ENCODE measurements around the gene HTR2A.
"Not testable (repeated sequence)": the region's sequence is repeated elsewhere in the genome, so short reads cannot be mapped to it uniquely, and the experiment has no call there.

The HTR2A gene

DNA sequence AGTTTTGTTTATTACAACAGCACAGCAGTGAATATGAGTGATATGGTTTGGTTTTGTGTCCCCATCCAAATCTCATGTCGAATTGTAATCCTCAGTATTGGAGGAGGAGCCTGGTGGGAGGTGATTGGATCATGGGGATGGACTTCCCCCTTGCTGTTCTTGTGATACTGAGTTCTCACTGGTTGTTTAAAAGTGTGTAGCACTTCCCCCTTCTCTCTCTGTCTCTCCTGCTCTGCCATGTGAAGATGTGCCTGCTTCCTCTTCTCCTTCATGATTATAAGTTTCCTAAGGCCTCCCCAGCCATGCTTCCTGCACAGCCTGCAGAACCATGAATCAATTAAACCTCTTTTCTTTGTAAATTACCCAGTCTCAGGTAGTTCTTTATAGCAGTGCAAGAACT, 91.9 kb downstream of the HTR2A start:
- DNase-seq (ENCODE audit: low spot score): not testable (repeated sequence)

DNA sequence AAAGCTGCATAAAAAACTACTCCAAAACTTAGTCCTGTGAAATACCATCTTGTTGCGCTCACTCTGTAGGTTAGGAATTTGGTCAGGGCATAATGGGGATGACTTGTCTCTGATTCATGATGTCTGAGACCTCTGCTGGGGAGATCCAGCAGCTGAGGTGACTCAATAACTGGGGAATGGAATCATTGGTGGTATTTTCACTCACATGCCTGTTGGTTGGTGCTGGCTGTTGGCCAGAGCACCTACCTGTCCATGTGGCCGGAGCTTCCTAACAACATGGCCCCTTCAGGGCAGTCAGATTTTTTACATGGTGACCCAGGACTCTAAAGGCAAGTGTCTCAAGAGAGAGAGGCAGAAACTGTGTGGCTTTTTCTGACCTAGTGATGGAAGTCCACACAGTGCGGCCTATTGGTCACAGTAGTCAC, 92.5 kb downstream of the HTR2A start:
- no peak for DNase-seq (ENCODE audit: low spot score)

GRCh38 chr13:46803586-46803985, 93.3 kb downstream of the HTR2A start:
- no peak for DNase-seq (ENCODE audit: low spot score)

- DNase-seq (ENCODE audit: low spot score): no peak
These were observed 95.0 kb downstream of the HTR2A start for GRCh38 chr13:46801858-46802257.

DNA sequence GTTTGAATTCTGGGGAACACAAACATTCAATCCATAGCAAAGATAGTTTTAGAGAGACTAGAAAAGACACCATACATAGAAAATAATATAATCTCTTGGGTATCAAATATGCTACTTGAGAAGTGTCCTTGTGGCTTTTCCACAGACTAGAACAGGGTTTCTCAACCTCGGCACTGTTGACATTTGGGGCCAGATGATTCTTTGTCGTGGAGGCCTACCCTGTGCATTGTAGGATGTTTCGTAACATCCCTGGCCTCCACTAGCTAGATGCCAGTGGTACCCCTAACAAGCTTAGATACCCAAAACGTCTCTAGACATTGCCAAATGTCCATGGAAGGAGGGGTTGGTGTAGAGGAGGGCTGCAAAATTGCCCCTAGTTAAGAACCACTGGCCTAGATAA, 97.7 kb downstream of the HTR2A start:
- DNase-seq (ENCODE audit: low spot score): no peak

GRCh38 chr13:46797501-46798237, 99.2 kb downstream of the HTR2A start:
- no peak for DNase-seq (ENCODE audit: low spot score)

DNA sequence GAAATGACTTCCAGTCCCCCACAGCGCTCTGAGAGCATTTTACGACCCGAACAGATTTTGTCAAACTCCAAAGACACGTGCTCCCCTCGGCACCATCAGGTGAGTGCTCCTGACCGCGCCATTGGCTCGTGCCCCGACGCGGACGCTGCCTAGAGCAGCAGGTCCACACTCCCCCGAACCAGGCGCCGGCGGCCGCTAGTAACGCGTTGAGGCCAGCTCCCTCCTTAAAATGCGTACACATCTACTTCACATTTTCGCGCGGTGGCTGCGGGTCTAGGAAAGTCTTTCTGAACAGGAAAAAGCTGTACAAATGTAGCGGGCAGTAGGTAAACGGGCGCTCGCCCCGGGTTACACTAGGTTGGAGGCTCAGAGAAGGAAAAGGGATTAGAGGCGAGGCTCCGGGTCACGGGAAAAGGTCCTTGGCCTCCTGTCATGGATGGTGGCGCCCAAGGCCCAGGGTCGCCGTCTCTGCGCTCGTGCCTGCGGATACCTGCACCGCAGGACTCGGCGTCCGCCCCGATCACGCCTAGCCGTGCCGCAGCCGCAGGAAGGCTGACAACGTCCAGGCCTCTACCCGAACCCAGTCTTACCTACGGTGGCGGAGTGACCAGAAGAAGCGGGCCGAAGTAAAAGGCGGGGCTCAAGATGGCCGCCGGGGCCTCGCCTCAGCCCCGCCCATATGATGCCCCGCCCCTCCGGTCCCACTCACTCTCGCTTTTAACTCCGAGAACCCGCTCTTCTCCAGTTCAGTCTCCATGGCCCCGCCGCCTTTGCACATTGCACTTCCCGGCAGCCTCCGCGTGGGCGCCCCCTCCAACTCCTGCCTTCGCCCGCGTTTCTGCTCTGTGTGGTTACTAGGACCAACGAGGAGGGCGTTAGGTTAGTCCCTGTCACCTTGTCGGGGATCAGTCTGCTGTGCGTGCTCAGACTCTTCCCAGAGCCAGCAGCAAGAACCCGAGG, 100.1 kb downstream of the HTR2A start, which contains the start of gene ESD:
ESD (minus strand) TSS at position 647 of the 960 bp plus-strand sequence. CDS start 5,748 bp downstream, outside the sequence.
- peak; percentile 82 for DNase-seq (ENCODE audit: low spot score)

GRCh38 chr13:46796129-46796514, 100.7 kb downstream of the HTR2A start:
- DNase-seq (ENCODE audit: low spot score): no peak

GRCh38 chr13:46795321-46795720, 101.5 kb downstream of the HTR2A start:
- no peak for DNase-seq (ENCODE audit: low spot score)

DNA sequence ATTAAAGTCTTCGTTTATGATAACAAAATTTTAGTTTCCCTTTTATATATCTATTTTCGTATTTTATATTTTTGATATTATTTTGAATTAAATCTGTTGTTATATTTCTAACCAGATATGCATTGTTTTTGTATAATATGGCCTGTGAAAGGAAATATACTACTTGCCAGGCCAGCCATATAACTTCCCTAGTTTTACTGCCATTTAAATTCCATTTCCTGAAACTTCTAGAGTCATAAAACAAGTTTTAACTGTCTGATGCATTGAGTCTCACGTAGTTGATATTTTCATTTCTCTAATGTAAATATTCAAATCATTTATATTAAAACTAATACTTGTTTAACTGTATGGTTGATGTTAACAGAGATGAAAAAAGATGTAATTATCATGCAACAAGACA, 113.3 kb downstream of the HTR2A start:
- no peak for DNase-seq (ENCODE audit: low spot score)

DNA sequence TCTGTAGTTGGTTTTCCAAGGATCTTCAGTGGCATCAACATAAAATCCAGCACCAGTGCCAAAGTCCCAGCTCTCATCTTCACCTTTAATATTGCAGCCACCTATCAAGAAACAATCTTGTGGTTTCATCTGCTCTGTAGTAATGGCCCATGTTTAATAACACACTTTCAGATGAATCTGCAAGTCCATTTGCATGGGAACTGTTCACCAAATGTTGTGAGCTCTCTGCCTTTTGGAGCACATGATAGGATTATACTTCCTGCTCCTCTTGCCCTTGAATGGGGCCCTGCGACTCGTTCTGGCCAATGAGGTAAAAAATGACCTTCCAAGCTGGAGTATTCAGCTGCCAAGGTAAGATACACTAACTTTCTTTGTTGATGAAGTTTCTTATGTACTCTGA, 114.2 kb downstream of the HTR2A start:
- no peak for DNase-seq (ENCODE audit: low spot score)

DNA sequence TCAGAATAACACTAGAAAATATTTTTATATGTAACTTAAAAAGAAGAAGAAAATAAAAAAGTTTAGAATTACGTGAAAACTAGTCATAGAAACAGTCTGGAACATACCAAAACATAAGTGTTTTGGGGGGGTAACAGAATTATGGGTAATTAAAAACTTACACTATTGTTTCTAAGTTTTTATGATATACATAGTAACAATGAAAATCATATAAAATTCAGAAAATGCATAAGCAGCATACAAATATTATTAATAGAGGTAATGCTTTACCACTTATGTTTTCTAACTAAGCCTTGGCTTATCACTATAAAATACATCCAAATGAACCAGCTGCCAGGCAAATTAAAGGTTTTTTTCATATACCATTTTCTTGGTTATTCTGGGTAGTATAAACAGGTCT, 114.8 kb downstream of the HTR2A start:
- DNase-seq (ENCODE audit: low spot score): no peak
